Calu3 (cell line): ENCODE results near the gene SLC49A3. TPM values are rescaled to one million over a fixed set of nuclear protein-coding genes. Genes with fewer than 3 reads are reported as not detected.

Source experiments
- BruUV-seq: library from RNA; stranded (reverse); fragments of 400-500 nt; replicated peaks from 2 replicates; lab custom pipeline; 2021; lab: Mats Ljungman, UMichigan
- CTCF ChIA-PET: fragments of 300-600 bp; sonication (Branson Sonifier 250); formaldehyde crosslinking; loops from one replicate; lab custom pipeline; 2022; ENCODE audit warnings: antibody characterized with exemption; lab: Charles Lee
- DNase-seq: peaks from one replicate; pipeline ENCODE4 v3.0.0; 2022
- H3K27ac Mint-ChIP-seq: one replicate; pipeline ENCODE4 v1.8.0; 2022; ENCODE audit warnings: mixed read lengths; ENCODE audit not compliant: unreplicated experiment
- H3K27me3 Mint-ChIP-seq: one replicate; pipeline ENCODE4 v1.8.0; 2022; ENCODE audit warnings: mixed read lengths; ENCODE audit not compliant: unreplicated experiment
- H3K36me3 Mint-ChIP-seq: one replicate; pipeline ENCODE4 v1.8.0; 2022; ENCODE audit warnings: mild to moderate bottlenecking, moderate library complexity, mixed read lengths; ENCODE audit not compliant: insufficient read depth, unreplicated experiment
- H3K4me1 Mint-ChIP-seq: one replicate; pipeline ENCODE4 v1.8.0; 2022; ENCODE audit warnings: mild to moderate bottlenecking, low read depth, mixed read lengths; ENCODE audit not compliant: unreplicated experiment
- H3K4me3 Mint-ChIP-seq: one replicate; pipeline ENCODE4 v1.8.0; 2022; ENCODE audit warnings: mild to moderate bottlenecking, low read depth, moderate library complexity, mixed read lengths; ENCODE audit not compliant: unreplicated experiment
- H3K9me3 Mint-ChIP-seq: one replicate; pipeline ENCODE4 v1.8.0; 2022; ENCODE audit warnings: low read depth, mixed read lengths; ENCODE audit not compliant: unreplicated experiment
- intact Hi-C: fragments of 100-400 bp; cut with micrococcal nuclease; formaldehyde crosslinking; loops from one replicate; pipeline ENCODE4 v1.10.0; 2022; ENCODE audit not compliant: unreplicated experiment
- total RNA-seq: library from RNA; stranded (reverse); gene quantifications from 2 replicates; pipeline ENCODE4 v1.2.3, GENCODE V29; 2022
- TF ChIP-seq, protein P1 (sequence below): fragments of 200-600 bp; IDR thresholded peaks from one replicate; pipeline ENCODE4 v1.8.0; 2022; ENCODE audit warnings: antibody characterized with exemption; ENCODE audit not compliant: unreplicated experiment

SLC49A3 gene
- total RNA-seq, 1 experiment from 2014 or later = 0.40 TPM

DNA sequence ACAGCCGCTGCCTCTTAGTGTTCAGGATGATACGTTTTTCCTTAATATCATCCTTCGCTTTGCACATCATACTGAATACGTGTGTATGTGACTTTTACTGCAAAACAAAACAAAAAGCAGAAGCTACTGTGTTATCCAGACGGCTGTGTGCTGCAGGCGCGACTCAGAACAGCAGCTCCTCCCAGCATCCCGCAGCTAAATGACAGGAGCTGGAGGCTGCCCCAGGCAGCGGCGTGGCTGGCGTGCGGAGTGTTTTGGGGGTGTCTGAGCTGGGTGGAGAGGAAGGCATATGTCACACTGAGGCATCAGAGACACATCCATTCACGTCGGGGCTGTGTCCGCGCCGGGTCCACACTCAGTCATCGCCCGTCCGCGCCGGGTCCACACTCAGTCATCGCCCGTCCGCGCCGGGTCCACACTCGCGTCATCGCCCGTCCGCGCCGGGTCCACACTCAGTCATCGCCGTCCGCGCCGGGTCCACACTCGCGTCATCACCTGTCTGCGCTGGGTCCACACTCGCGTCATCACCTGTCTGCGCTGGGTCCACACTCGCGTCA, 33.3 kb upstream of the SLC49A3 start:
- H3K4me3 Mint-ChIP-seq = no peak overlapping the region
- no peaks in the 10 kb centered on the region for H3K27me3 Mint-ChIP-seq
- H3K36me3 Mint-ChIP-seq = peaks cover 37% of the 10 kb centered on the region
- DNase-seq = no peak
- peaks cover 7% of the 10 kb centered on the region for H3K4me1 Mint-ChIP-seq
- no peak overlapping the region for H3K27ac Mint-ChIP-seq
- CTCF ChIA-PET = no interaction called here
- TF ChIP-seq, protein P1, sequence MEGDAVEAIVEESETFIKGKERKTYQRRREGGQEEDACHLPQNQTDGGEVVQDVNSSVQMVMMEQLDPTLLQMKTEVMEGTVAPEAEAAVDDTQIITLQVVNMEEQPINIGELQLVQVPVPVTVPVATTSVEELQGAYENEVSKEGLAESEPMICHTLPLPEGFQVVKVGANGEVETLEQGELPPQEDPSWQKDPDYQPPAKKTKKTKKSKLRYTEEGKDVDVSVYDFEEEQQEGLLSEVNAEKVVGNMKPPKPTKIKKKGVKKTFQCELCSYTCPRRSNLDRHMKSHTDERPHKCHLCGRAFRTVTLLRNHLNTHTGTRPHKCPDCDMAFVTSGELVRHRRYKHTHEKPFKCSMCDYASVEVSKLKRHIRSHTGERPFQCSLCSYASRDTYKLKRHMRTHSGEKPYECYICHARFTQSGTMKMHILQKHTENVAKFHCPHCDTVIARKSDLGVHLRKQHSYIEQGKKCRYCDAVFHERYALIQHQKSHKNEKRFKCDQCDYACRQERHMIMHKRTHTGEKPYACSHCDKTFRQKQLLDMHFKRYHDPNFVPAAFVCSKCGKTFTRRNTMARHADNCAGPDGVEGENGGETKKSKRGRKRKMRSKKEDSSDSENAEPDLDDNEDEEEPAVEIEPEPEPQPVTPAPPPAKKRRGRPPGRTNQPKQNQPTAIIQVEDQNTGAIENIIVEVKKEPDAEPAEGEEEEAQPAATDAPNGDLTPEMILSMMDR = no peak
- BruUV-seq = no TSS peak
- peaks cover 2% of the 10 kb centered on the region for H3K9me3 Mint-ChIP-seq
- intact Hi-C loops = no loop called here

DNA sequence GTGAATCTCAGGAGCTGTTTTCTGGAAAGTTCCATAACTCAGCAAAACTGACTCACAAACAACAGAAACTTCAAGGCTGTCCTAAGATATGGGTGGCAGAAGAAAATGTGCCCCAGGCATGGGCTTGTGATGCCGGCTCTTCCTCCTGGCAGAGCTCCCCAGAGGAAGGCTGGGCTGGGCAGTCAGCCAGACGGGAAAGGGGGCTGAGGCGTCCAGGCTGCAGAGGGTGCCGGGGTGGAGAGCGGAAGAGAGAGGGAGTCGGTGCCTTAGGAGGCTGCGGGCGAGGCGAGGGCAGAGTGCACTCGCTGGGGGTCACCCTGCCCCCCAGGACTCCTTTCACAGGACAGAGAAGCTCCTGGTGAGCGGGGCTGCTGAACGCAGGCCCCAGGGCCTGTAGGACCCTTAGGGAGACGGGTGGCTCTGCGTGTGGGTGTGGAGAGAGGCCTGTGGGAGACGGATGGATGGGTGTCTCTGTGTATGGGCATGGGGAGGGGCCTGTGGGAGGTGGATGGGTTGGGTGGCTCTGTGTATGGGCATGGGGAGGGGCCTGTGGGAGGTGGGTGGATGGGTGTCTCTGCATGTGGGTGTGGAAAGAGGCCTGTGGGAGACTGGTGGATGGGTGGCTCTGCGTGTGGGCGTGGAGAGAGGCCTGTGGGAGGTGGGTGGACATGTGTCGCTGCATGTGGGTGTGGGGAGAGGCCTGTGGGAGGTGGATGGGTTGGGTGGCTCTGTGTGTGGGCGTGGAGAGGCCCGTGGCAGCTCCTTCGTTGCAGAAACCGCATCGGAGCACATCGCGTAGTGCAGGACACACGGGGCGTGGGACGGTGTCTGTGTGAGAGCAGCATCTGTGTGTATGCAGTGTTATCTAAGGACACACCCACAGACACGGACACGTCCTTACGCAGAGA, 32.6 kb upstream of the SLC49A3 start:
- Mint-ChIP-seq H3K4me1 (no peaks in the 10 kb centered on the region), H3K9me3 (peaks cover 2% of the 10 kb centered on the region), H3K27me3 (no peaks in the 10 kb centered on the region), H3K4me3 (no peak overlapping the region), H3K36me3 (peaks cover 37% of the 10 kb centered on the region), H3K27ac (no peak overlapping the region)
- intact Hi-C loops = no loop called here
- no TSS peak for BruUV-seq
- TF ChIP-seq, protein P1 = no peak
- CTCF ChIA-PET = no interaction called here
- DNase-seq = no peak

DNA sequence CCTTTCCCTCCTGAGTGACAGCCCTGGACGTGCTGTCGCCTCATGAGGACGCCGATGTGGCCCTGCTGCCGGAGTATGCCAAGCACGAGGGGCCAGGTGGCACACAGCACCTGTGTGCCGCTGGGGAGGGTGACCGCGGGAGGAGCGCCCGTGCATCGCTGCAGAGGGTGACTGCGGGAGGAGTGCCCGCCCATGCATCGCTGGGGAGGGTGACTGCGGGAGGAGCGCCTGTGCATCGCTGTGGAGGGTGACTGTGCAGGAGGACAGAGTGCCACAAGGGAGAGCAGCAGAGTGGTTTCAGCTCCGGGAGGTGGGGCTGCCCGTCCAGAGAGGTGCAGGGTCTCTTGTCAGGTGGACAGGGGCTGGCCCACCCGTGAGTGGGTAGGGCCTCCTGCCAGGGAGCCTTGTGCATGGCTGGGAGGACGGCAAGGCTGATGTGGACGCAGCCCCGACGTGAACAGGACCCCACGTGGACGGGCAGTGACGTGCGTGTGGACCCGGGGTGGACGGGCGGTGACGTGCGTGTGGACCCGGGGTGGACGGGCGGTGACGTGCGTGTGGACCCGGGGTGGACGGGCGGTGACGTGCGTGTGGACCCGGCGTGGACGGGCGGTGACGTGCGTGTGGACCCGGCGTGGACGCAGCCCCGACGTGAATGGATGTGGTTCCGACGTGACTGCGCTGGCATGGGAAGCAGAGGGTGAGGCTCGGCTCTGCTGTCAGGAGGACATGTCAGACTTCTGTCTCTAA, 31.3 kb upstream of the SLC49A3 start:
- TF ChIP-seq, protein P1 = no peak
- Mint-ChIP-seq H3K36me3 (peaks cover 37% of the 10 kb centered on the region), H3K27ac (no peak overlapping the region), H3K4me1 (no peaks in the 10 kb centered on the region), H3K4me3 (peak overlapping the region; percentile 40), H3K27me3 (no peaks in the 10 kb centered on the region), H3K9me3 (peaks cover 2% of the 10 kb centered on the region)
- DNase-seq = no peak
- no TSS peak for BruUV-seq
- intact Hi-C loops = no loop called here
- CTCF ChIA-PET = no interaction called here

DNA sequence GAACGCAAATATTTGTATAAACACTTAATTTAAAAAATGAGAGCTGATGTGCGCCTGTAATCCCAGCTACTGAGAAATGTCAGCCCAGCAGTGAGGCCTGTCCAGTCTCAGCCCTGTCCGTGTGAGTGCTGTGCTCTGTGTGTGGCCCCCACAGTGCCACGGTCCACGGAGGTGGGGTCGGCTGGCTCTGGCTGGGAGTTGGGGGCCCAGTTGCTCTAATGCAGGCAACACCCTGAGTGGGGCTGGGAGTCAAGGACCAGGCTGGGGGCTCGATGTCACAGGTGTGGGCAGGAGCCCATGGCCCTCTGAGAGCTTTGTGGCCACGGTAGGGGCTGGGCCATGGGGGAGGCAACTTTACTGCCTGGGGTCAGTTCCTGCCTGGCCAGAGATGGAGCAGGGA, 29.5 kb upstream of the SLC49A3 start:
- no peak for DNase-seq
- Mint-ChIP-seq H3K36me3 (peaks cover 34% of the 10 kb centered on the region), H3K4me3 (no peak overlapping the region), H3K27ac (no peak overlapping the region), H3K4me1 (no peaks in the 10 kb centered on the region), H3K9me3 (peaks cover 2% of the 10 kb centered on the region), H3K27me3 (no peaks in the 10 kb centered on the region)
- CTCF ChIA-PET = no interaction called here
- TF ChIP-seq, protein P1 = no peak
- no TSS peak for BruUV-seq
- intact Hi-C loops = no loop called here
